Lung (tissue), 12 donors: ENCODE results near the gene STC2. TPM values are rescaled to one million over a fixed set of nuclear protein-coding genes. Genes with fewer than 3 reads are reported as not detected.
A peak's percentile ranks its signal among the peaks of the same experiment; 100 is the strongest.

Source experiments
- ATAC-seq: fragments of 200-7000 bp; cut with Tn5 transposase; one replicate; pipeline ENCODE4 v1.9.1; 2020; ENCODE audit warnings: moderate number of reproducible peaks; ENCODE audit not compliant: insufficient read depth, low FRiP score
- DNase-seq, 3 donors: peaks; one replicate each; pipeline ENCODE4 v3.0.0-alpha.2; 2013 to 2017
- H3K27ac ChIP-seq, 2 donors: one replicate each; pipeline ENCODE4 v1.5.1; 2013; ENCODE audit warnings: mild to moderate bottlenecking in 2 of 2, moderate library complexity in 2 of 2, control low read depth in 1 of 2, inconsistent platforms in 1 of 2, low read depth in 1 of 2, low read length in 1 of 2
- H3K27me3 ChIP-seq, 3 donors: one replicate each; pipeline ENCODE4 v1.5.1; 2013; ENCODE audit warnings: low read length in 2 of 3; ENCODE audit not compliant: control insufficient read depth in 3 of 3, insufficient read depth in 3 of 3
- H3K36me3 ChIP-seq, 4 donors: one replicate each; pipeline ENCODE4 v1.5.1; 2013; ENCODE audit warnings: low read length in 4 of 4, mild to moderate bottlenecking in 1 of 4, moderate library complexity in 1 of 4; ENCODE audit not compliant: control insufficient read depth in 4 of 4, insufficient read depth in 4 of 4
- H3K4me1 ChIP-seq, 5 donors: one replicate each; pipeline ENCODE4 v1.5.1; 2013; ENCODE audit warnings: low read length in 5 of 5, mild to moderate bottlenecking in 2 of 5, moderate library complexity in 1 of 5; ENCODE audit not compliant: control insufficient read depth in 5 of 5, insufficient read depth in 5 of 5
- H3K4me3 ChIP-seq: one replicate; pipeline ENCODE4 v1.5.1; 2013; ENCODE audit warnings: mild to moderate bottlenecking, control low read depth, moderate library complexity
- H3K9ac ChIP-seq, 2 donors: one replicate each; pipeline ENCODE4 v1.5.1; 2013; ENCODE audit warnings: low read length in 2 of 2, control low read depth in 1 of 2; ENCODE audit not compliant: insufficient read depth in 1 of 2
- H3K9me3 ChIP-seq, 4 donors: one replicate each; pipeline ENCODE4 v1.5.1; 2013; ENCODE audit warnings: low read length in 3 of 4, mild to moderate bottlenecking in 1 of 4, moderate library complexity in 1 of 4; ENCODE audit not compliant: control insufficient read depth in 4 of 4, insufficient read depth in 3 of 4
- CTCF ChIP-seq: IDR thresholded peaks from 2 replicates; pipeline ENCODE4 v1.5.1; 2012; ENCODE audit warnings: mild to moderate bottlenecking; ENCODE audit errors: control extremely low read depth, extremely low read depth
- whole genome bisulfite sequencing, 2 donors: extraction: QIAGEN DNeasy Blood & Tissue Kit; methylation state at CpG; one replicate each; pipeline ENCODE4 v1.1.7; 2013; 5-methylcytosine and 5-hydroxymethylcytosine counted together
- polyA plus RNA-seq, 2 donors: library from polyadenylated mRNA; stranded (reverse); fragments of 200-250 nt; gene quantifications; one replicate each; pipeline ENCODE4 v1.2.1, GENCODE V29; 2013
- total RNA-seq, 2 donors: library from RNA; depleted of rRNA in 1 of 2; stranded (reverse); fragments of >200 nt in 1 of 2; gene quantifications; one replicate each; pipeline ENCODE4 v1.2.1, GENCODE V29; 2014 to 2021
- donor health status: control.
- donor health status: control.
- donor health status: Bipolar disorder and iron deficiency.
- donor health status: healthy.
- donor health status: DM: yes; HTN: yes; CAD: no.

STC2 gene
- total and polyA plus RNA-seq, 4 donors, result 3.1 to 18.1 (median 8.4) TPM

- Histone ChIP-seq H3K4me3 (no peak overlapping the region), H3K36me3 (no peaks in the 10 kb centered on the region), H3K27ac (no peak overlapping the region), H3K9ac (no peak overlapping the region), H3K4me1 (peaks cover 0 to 19% (median 0%) of the 10 kb centered on the region in 5 donors), H3K27me3 (peaks cover 4 to 14% (median 5%) of the 10 kb centered on the region in 3 donors), H3K9me3 (no peaks in the 10 kb centered on the region)
- DNase-seq, result no peak
- TF ChIP-seq CTCF, result no peak
- WGBS, 2 donors, result 78 to 79% methylated on average over 9 of the region's 9 CpGs
- no peak for ATAC-seq
These were observed 36.2 kb downstream of the STC2 start for GRCh38 chr5:173291722-173292658.

DNA sequence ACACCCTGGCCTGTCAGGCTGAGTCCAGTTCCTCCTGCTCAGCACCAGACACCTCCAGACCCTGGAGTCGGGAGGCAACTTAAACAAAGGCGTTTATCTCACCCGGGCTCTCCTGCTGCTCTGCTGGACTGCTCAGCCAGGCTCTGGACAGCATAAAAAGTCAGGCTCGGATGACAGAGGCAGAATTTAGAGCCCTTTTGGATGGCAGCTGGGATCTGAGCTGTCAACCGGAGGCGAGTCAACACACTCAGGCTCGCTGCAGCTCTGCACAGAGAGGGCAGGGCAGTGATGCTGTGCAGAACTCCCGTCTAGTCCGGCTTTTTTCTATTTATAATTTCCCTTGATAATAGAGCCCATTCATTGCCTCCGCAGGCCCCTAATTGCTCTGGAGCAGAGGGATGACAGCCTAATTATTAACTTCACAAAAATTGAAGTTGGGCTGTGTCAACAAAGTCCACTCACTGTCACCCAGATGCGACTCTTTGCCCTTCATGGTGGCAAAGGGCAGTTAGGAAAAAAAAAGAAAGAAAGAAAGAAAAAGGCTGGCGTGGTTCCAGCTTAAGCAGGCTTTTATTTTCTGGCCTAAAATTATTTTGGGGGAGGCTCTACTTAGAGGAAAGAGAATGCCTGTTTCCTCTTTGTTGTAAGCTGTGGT lies 37.6 kb downstream of the STC2 start:
- ATAC-seq (no peak), DNase-seq (peak; percentile 55 to 68 (median 56))
- no peak for TF ChIP-seq CTCF
- Histone ChIP-seq H3K9me3 (no peaks in the 10 kb centered on the region), H3K36me3 (no peaks in the 10 kb centered on the region), H3K27ac (no peak overlapping the region), H3K27me3 (peaks cover 4 to 17% (median 11%) of the 10 kb centered on the region in 3 donors), H3K9ac (no peak overlapping the region), H3K4me1 (peaks cover 0 to 19% (median 0%) of the 10 kb centered on the region in 5 donors), H3K4me3 (no peak overlapping the region)
- 33 to 52% methylated on average over 12 of the region's 12 CpGs for WGBS, 2 donors

DNA sequence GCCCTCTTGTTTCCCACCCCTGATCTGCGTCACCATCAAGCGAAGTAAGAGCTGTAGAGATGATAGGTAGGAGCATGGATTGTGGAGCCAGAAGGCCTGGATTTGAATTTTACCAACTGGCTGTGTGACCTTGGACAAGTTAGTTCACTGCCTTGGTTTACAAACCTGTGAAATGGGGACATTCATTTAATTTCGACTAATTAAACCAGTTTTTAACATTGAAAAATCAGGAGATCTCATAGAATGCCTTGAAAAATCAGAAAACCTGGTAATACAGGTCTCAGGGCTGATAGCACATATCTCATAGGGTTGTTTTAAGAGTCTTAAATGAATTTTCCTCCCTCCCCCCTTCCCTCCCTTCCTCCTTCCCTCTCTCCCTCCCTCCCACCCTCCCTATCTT lies 38.8 kb downstream of the STC2 start:
- Histone ChIP-seq H3K4me1 (peaks cover 0 to 13% (median 0%) of the 10 kb centered on the region in 5 donors), H3K27me3 (peaks cover 4 to 18% (median 11%) of the 10 kb centered on the region in 3 donors), H3K36me3 (no peaks in the 10 kb centered on the region), H3K9me3 (no peaks in the 10 kb centered on the region), H3K9ac (no peak overlapping the region), H3K27ac (no peak overlapping the region), H3K4me3 (no peak overlapping the region)
- no peak for ATAC-seq
- WGBS, 2 donors, result 75 to 80% methylated on average over 3 of the region's 3 CpGs
- TF ChIP-seq CTCF, result no peak
- no peak for DNase-seq
